Measurements from ENCODE around the gene CFAP46. TPM values are rescaled to one million over a fixed set of nuclear protein-coding genes. Genes with fewer than 3 reads are reported as not detected.
"Not testable (repeated sequence)": the region's sequence is repeated elsewhere in the genome, so short reads cannot be mapped to it uniquely, and the experiment has no call there.

Gene CFAP46
- total RNA-seq, 2 experiments from 2014 or later: not detected

DNA sequence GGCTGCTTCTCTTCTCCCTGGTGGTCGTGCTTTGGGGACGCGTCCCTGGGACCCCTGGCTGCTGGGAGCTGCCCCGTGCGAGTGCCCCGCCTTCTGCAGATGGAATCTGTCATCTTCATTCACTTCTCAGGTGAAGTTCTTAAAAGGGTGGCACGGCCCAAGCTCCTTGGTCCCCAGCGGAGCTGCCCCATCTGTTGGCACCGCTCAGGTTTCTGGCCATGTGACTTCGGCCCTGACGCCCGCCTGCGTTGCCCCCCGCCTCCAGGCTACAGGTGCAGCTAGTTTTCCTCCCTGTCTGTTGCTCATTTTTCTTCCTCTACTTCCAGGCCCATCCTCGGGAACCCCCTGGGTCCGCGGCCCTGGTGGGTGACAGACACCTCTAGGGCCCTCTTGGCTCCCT, 149.6 kb downstream of the CFAP46 start:
- BruUV-seq (replicated peaks): no TSS peak
- H3K4me3 ChIP-seq (ENCODE audit: low read depth, low read length, poor library complexity, severe bottlenecking): no peak overlapping the region
- H3K79me2 ChIP-seq (ENCODE audit: insufficient read depth, low read depth, low read length): no peaks in the 10 kb centered on the region
- H3K27ac ChIP-seq (ENCODE audit: low read depth, low read length, poor library complexity, severe bottlenecking): no peak overlapping the region
- H3K36me3 ChIP-seq (ENCODE audit: insufficient read depth, low read length): no peaks in the 10 kb centered on the region
- H3K4me1 ChIP-seq (ENCODE audit: insufficient read depth, low read length, poor library complexity, severe bottlenecking): no peaks in the 10 kb centered on the region
- no peaks in the 10 kb centered on the region for H3K9me2 ChIP-seq (ENCODE audit: insufficient read depth, low read length)
- no peak for TF ChIP-seq EZH2phosphoT487 (IDR thresholded peaks at IDR 0.05; ENCODE audit: borderline replicate concordance, low read depth, low read length)
- TF ChIP-seq, protein P1, sequence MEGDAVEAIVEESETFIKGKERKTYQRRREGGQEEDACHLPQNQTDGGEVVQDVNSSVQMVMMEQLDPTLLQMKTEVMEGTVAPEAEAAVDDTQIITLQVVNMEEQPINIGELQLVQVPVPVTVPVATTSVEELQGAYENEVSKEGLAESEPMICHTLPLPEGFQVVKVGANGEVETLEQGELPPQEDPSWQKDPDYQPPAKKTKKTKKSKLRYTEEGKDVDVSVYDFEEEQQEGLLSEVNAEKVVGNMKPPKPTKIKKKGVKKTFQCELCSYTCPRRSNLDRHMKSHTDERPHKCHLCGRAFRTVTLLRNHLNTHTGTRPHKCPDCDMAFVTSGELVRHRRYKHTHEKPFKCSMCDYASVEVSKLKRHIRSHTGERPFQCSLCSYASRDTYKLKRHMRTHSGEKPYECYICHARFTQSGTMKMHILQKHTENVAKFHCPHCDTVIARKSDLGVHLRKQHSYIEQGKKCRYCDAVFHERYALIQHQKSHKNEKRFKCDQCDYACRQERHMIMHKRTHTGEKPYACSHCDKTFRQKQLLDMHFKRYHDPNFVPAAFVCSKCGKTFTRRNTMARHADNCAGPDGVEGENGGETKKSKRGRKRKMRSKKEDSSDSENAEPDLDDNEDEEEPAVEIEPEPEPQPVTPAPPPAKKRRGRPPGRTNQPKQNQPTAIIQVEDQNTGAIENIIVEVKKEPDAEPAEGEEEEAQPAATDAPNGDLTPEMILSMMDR (conservative IDR thresholded peaks at IDR 0.05; ENCODE audit: low read length): no peak
- ChIA-PET POLR2A (no interaction called here), CTCF (ENCODE audit: unreplicated experiment) (no interaction called here)
- H4K20me1 ChIP-seq (ENCODE audit: insufficient read depth, low read length): no peaks in the 10 kb centered on the region
- intact Hi-C loops (cut with micrococcal nuclease; ENCODE audit: unreplicated experiment): no loop called here
- no peak overlapping the region for H2AFZ ChIP-seq (ENCODE audit: low read length)
- DNase-seq (ENCODE audit: low spot score): no peak
- no peak overlapping the region for H3K4me2 ChIP-seq (ENCODE audit: low read length)
- H3K9me3 ChIP-seq (ENCODE audit: low read length): no peaks in the 10 kb centered on the region

GRCh38 chr10:132792099-132792498, 150.3 kb downstream of the CFAP46 start:
- H4K20me1 ChIP-seq (ENCODE audit: insufficient read depth, low read length); H3K9me3 ChIP-seq (ENCODE audit: low read length); H3K4me1 ChIP-seq (ENCODE audit: insufficient read depth, low read length, poor library complexity, severe bottlenecking); DNase-seq (ENCODE audit: low spot score); H3K4me3 ChIP-seq (ENCODE audit: low read depth, low read length, poor library complexity, severe bottlenecking); H3K4me2 ChIP-seq (ENCODE audit: low read length); POLR2A ChIA-PET; H3K36me3 ChIP-seq (ENCODE audit: insufficient read depth, low read length); H3K9me2 ChIP-seq (ENCODE audit: insufficient read depth, low read length); intact Hi-C loops (cut with micrococcal nuclease; ENCODE audit: unreplicated experiment); H3K27ac ChIP-seq (ENCODE audit: low read depth, low read length, poor library complexity, severe bottlenecking); CTCF ChIA-PET (ENCODE audit: unreplicated experiment); H3K79me2 ChIP-seq (ENCODE audit: insufficient read depth, low read depth, low read length); H2AFZ ChIP-seq (ENCODE audit: low read length); BruUV-seq (replicated peaks): not testable (repeated sequence)

GRCh38 chr10:132790934-132791829, 151.2 kb downstream of the CFAP46 start:
- no peaks in the 10 kb centered on the region for H3K9me3 ChIP-seq (ENCODE audit: low read length)
- intact Hi-C loops (cut with micrococcal nuclease; ENCODE audit: unreplicated experiment): no loop called here
- no peaks in the 10 kb centered on the region for H3K36me3 ChIP-seq (ENCODE audit: insufficient read depth, low read length)
- POLR2A ChIA-PET: no interaction called here
- CTCF ChIA-PET (ENCODE audit: unreplicated experiment): no interaction called here
- H3K27ac ChIP-seq (ENCODE audit: low read depth, low read length, poor library complexity, severe bottlenecking): no peak overlapping the region
- TF ChIP-seq EZH2phosphoT487 (IDR thresholded peaks at IDR 0.05; ENCODE audit: borderline replicate concordance, low read depth, low read length): no peak
- TF ChIP-seq, protein P1 (conservative IDR thresholded peaks at IDR 0.05; ENCODE audit: low read length): no peak
- no peaks in the 10 kb centered on the region for H3K9me2 ChIP-seq (ENCODE audit: insufficient read depth, low read length)
- no peak overlapping the region for H3K4me2 ChIP-seq (ENCODE audit: low read length)
- DNase-seq (ENCODE audit: low spot score): no peak
- no peaks in the 10 kb centered on the region for H3K79me2 ChIP-seq (ENCODE audit: insufficient read depth, low read depth, low read length)
- H2AFZ ChIP-seq (ENCODE audit: low read length): no peak overlapping the region
- no peak overlapping the region for H3K4me3 ChIP-seq (ENCODE audit: low read depth, low read length, poor library complexity, severe bottlenecking)
- no peaks in the 10 kb centered on the region for H3K4me1 ChIP-seq (ENCODE audit: insufficient read depth, low read length, poor library complexity, severe bottlenecking)
- no TSS peak for BruUV-seq (replicated peaks)
- H4K20me1 ChIP-seq (ENCODE audit: insufficient read depth, low read length): no peaks in the 10 kb centered on the region
